ENCODE measurements around the gene DISC1. TPM values are rescaled to one million over a fixed set of nuclear protein-coding genes. Genes with fewer than 3 reads are reported as not detected.

Gene DISC1
- total RNA-seq, 3 donors from 2014 or later: 12.1 to 18.9 (median 12.4) TPM

GRCh38 chr1:231625975-231626534, 535 bp upstream of the DISC1 start:
- DNase-seq (ENCODE audit: low spot score in 2 of 2): no peak
- intact Hi-C loops (cut with DNase I; ENCODE audit: low total_unique reads): no loop called here
- no peaks in the 10 kb centered on the region for H3K9me3 ChIP-seq
- TF ChIP-seq POLR2A (IDR thresholded peaks at IDR 0.05) (no peak), POLR2AphosphoS5 (IDR thresholded peaks at IDR 0.05) (no peak)
- TF ChIP-seq, protein P1, sequence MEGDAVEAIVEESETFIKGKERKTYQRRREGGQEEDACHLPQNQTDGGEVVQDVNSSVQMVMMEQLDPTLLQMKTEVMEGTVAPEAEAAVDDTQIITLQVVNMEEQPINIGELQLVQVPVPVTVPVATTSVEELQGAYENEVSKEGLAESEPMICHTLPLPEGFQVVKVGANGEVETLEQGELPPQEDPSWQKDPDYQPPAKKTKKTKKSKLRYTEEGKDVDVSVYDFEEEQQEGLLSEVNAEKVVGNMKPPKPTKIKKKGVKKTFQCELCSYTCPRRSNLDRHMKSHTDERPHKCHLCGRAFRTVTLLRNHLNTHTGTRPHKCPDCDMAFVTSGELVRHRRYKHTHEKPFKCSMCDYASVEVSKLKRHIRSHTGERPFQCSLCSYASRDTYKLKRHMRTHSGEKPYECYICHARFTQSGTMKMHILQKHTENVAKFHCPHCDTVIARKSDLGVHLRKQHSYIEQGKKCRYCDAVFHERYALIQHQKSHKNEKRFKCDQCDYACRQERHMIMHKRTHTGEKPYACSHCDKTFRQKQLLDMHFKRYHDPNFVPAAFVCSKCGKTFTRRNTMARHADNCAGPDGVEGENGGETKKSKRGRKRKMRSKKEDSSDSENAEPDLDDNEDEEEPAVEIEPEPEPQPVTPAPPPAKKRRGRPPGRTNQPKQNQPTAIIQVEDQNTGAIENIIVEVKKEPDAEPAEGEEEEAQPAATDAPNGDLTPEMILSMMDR (IDR thresholded peaks at IDR 0.05): no peak
- no peaks in the 10 kb centered on the region for H3K27me3 ChIP-seq
- H3K27ac ChIP-seq: peak overlapping the region in 1 of 2 donors; percentile 92
- no peaks in the 10 kb centered on the region for H3K36me3 ChIP-seq
- peak overlapping the region; percentile 84 to 89 (median 84) for H3K4me3 ChIP-seq
- H3K4me1 ChIP-seq: peaks cover 0 to 5% of the 10 kb centered on the region in 2 donors

- peak; percentile 26 to 57 for DNase-seq (ENCODE audit: low spot score in 2 of 2)
- H3K27ac ChIP-seq: peak overlapping the region; percentile 75 to 92
- no peaks in the 10 kb centered on the region for H3K27me3 ChIP-seq
- peak in 1 of 3 donors; percentile 12 for TF ChIP-seq POLR2AphosphoS5 (IDR thresholded peaks at IDR 0.05)
- TF ChIP-seq, protein P1 (IDR thresholded peaks at IDR 0.05): no peak
- H3K4me3 ChIP-seq: peak overlapping the region; percentile 84 to 89 (median 84)
- H3K4me1 ChIP-seq: peaks cover 0 to 5% of the 10 kb centered on the region in 2 donors
- no peaks in the 10 kb centered on the region for H3K9me3 ChIP-seq
- intact Hi-C loops (cut with DNase I; ENCODE audit: low total_unique reads): no loop called here
- H3K36me3 ChIP-seq: no peaks in the 10 kb centered on the region
Measured at GRCh38 chr1:231626951-231627614, 493 bp downstream of the DISC1 start.

GRCh38 chr1:231628207-231628876, 1.8 kb downstream of the DISC1 start:
- intact Hi-C loops (cut with DNase I; ENCODE audit: low total_unique reads): no loop called here
- Histone ChIP-seq H3K4me3 (no peak overlapping the region), H3K27ac (peak overlapping the region in 1 of 2 donors; percentile 92), H3K9me3 (no peaks in the 10 kb centered on the region), H3K4me1 (peaks cover 0 to 5% of the 10 kb centered on the region in 2 donors), H3K27me3 (no peaks in the 10 kb centered on the region), H3K36me3 (no peaks in the 10 kb centered on the region)
- no peak for TF ChIP-seq POLR2A (IDR thresholded peaks at IDR 0.05)
- TF ChIP-seq, protein P1 (IDR thresholded peaks at IDR 0.05): no peak
- no peak for DNase-seq (ENCODE audit: low spot score in 2 of 2)

DNA sequence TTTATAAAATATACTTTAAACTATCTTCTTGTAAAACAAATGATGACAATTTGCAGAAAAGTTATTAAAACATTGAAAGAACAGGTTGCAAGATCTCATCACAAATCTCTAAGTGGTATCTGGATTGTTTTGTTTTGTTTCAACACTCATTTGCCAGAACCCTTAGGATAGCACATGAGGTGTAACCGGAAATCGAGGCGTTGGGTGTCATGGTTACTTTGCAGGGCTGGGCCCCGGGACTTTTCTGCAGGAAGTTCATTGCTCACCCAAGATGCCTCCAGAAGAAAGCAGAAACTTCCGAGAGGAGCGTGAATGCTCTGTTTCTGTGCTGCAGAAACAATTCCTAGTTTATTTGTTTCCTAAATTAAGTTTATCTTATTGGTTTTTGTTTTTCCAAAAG, 2.5 kb downstream of the DISC1 start:
- intact Hi-C loops (cut with DNase I; ENCODE audit: low total_unique reads): no loop called here
- TF ChIP-seq POLR2A (IDR thresholded peaks at IDR 0.05) (no peak), POLR2AphosphoS5 (IDR thresholded peaks at IDR 0.05) (no peak)
- TF ChIP-seq, protein P1 (IDR thresholded peaks at IDR 0.05): no peak
- no peak for DNase-seq (ENCODE audit: low spot score in 2 of 2)
- no peaks in the 10 kb centered on the region for H3K9me3 ChIP-seq
- no peak overlapping the region for H3K4me3 ChIP-seq
- no peaks in the 10 kb centered on the region for H3K27me3 ChIP-seq
- H3K27ac ChIP-seq: no peak overlapping the region
- no peaks in the 10 kb centered on the region for H3K36me3 ChIP-seq
- H3K4me1 ChIP-seq: peaks cover 0 to 5% of the 10 kb centered on the region in 2 donors
